Aorta (tissue), 5 donors: ENCODE results near the gene DRG2. TPM values are rescaled to one million over a fixed set of nuclear protein-coding genes. Genes with fewer than 3 reads are reported as not detected.

Source experiments
- ATAC-seq: fragments of 200-7000 bp; cut with Tn5 transposase; one replicate; pipeline ENCODE4 v1.9.1; 2022; ENCODE audit warnings: moderate library complexity; ENCODE audit not compliant: low FRiP score
- DNase-seq, 2 donors: peaks; one replicate each; pipeline ENCODE4 v3.0.0-alpha.2; 2020
- H3K27ac ChIP-seq, 2 donors: one replicate each; pipeline ENCODE4 v1.5.1; 2013; ENCODE audit warnings: low read length in 2 of 2, mild to moderate bottlenecking in 2 of 2, moderate library complexity in 2 of 2, control low read depth in 1 of 2, inconsistent platforms in 1 of 2, low read depth in 1 of 2
- H3K27me3 ChIP-seq, 2 donors: one replicate each; pipeline ENCODE4 v1.6.1; 2013; ENCODE audit warnings: control low read depth in 1 of 2, low read length in 1 of 2, mild to moderate bottlenecking in 1 of 2, moderate library complexity in 1 of 2; ENCODE audit not compliant: insufficient read depth in 2 of 2, control insufficient read depth in 1 of 2
- H3K36me3 ChIP-seq, 2 donors: one replicate each; pipeline ENCODE4 v1.6.1; 2013; ENCODE audit warnings: control low read depth in 1 of 2, low read length in 1 of 2, mild to moderate bottlenecking in 1 of 2; ENCODE audit not compliant: insufficient read depth in 2 of 2, control insufficient read depth in 1 of 2
- H3K4me1 ChIP-seq, 2 donors: one replicate each; pipeline ENCODE4 v1.6.1; 2013; ENCODE audit warnings: low read length in 2 of 2, control low read depth in 1 of 2, mild to moderate bottlenecking in 1 of 2, moderate library complexity in 1 of 2; ENCODE audit not compliant: insufficient read depth in 2 of 2, control insufficient read depth in 1 of 2
- H3K4me3 ChIP-seq, 2 donors: one replicate each; pipeline ENCODE4 v1.5.1; 2013; ENCODE audit warnings: low read length in 2 of 2, control low read depth in 1 of 2, mild to moderate bottlenecking in 1 of 2
- H3K9me3 ChIP-seq: one replicate; pipeline ENCODE4 v1.6.1; 2013; ENCODE audit warnings: mild to moderate bottlenecking, low read length; ENCODE audit not compliant: control insufficient read depth
- WGBS, 2 donors: extraction: QIAGEN DNeasy Blood & Tissue Kit; methylation state at CpG; one replicate each; pipeline ENCODE4 v1.1.7; 2013; 5-methylcytosine and 5-hydroxymethylcytosine counted together
- intact Hi-C, 2 donors: fragments of 100-400 bp; cut with DNase I; formaldehyde crosslinking; loops; one replicate each; pipeline versions ENCODE4 v1.14.2 to v1.15.0; 2022
- polyA plus RNA-seq, 2 donors: library from polyadenylated mRNA; stranded (reverse); fragments of 200-250 nt; gene quantifications; one replicate each; pipeline ENCODE4 v1.2.3, GENCODE V29; 2013
- total RNA-seq, 2 donors: library from RNA; stranded (reverse); fragmentation: NEBNext Ultra II Directional; extraction: Animal tissue kit (Norgen Biotek cat#: 25700); gene quantifications; one replicate each; pipeline ENCODE4 v1.2.1, GENCODE V29; 2021
- donor health status: healthy with polysubstance abuse.
- donor health status: Bipolar disorder and iron deficiency.
- donor health status: DM: no; HTN: no; CAD: no.
- donor health status: DM: no; HTN: no; CAD: no.
- donor health status: DM: yes; HTN: yes; CAD: no.

DRG2 gene
- total and polyA plus RNA-seq, 4 donors = 16.0 to 52.3 (median 31.2) TPM

DNA sequence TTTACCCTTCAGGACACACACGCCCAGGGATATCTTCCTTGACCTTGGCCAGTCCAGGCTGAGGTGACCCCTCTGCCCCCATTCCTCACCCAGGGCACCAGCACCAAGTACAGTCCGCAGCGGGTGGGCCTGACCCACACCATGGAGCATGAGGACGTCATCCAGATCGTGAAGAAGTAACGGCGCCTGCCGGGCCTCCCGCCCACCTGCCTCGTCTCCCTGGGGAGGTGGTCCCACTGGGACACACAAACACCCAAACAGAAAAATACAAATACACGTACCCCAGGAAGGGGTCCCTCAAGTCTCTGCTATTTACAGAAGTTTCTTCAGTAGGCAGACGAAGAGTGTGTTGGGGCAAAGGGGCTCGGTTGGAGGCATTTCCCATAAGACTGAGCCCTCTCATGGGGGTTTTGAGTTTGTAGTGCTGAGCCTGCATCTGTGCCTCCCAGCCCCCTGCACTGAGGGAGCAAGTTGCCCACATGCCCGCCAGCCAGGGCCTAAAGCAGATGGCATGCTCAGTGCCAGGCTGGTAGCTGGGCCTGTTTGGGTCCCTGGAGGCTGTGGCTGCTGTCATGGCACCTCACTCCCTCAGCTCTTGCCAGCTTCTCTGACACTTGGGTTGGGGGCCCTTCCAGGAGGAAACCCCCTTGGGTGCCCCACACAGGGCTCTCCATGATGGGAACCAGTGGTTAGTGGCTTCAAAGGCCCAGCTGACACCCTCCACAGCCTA lies 19.5 kb downstream of the DRG2 start:
- 87 to 88% methylated on average over 14 of the region's 14 CpGs for WGBS, 2 donors
- intact Hi-C loops = no loop called here
- Histone ChIP-seq H3K4me1 (no peaks in the 10 kb centered on the region), H3K4me3 (no peak overlapping the region), H3K27me3 (no peaks in the 10 kb centered on the region), H3K9me3 (no peaks in the 10 kb centered on the region), H3K36me3 (no peaks in the 10 kb centered on the region), H3K27ac (no peak overlapping the region)
- no peak for ATAC-seq
- no peak for DNase-seq

DNA sequence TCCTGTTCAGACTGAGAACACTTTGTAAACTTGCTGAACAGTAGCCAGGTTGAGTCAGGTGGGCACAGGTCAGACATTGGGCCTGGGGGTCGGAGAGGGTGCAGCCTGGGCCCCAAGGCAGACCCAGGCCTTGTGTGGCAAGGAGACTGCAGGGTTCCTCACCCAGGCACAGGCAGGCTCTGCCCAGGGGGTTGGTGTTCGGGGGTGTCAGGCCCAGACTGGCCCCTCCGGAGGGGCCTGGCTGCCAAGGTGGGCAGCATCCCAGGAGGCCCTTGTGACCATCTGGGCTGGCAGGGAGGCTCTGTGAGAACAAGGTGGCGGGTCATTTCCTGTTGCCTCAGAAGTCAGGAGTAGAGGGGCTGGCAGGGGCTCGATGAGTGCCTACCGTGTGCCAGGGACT lies 20.2 kb downstream of the DRG2 start:
- intact Hi-C loops = no loop called here
- H3K27me3 ChIP-seq = no peaks in the 10 kb centered on the region
- H3K4me3 ChIP-seq = no peak overlapping the region
- no peaks in the 10 kb centered on the region for H3K36me3 ChIP-seq
- no peaks in the 10 kb centered on the region for H3K9me3 ChIP-seq
- DNase-seq (no peak), ATAC-seq (no peak)
- WGBS, 2 donors = 49 to 52% methylated on average over 6 of the region's 6 CpGs
- H3K27ac ChIP-seq = no peak overlapping the region
- no peaks in the 10 kb centered on the region for H3K4me1 ChIP-seq

- H3K4me3 ChIP-seq = no peak within 1 kb of the TSS
Measured at GRCh38 chr17:18108401-18109312, 20.9 kb downstream of the DRG2 start, which contains the start of gene MYO15A. MYO15A (plus strand) TSS chr17:18108756; CDS start chr17:18118801, 10,045 bp downstream.

GRCh38 chr17:18109935-18110485 lies 22.3 kb downstream of the DRG2 start:
- Histone ChIP-seq H3K27ac (no peak overlapping the region), H3K36me3 (no peaks in the 10 kb centered on the region), H3K27me3 (no peaks in the 10 kb centered on the region), H3K9me3 (no peaks in the 10 kb centered on the region), H3K4me3 (no peak overlapping the region), H3K4me1 (no peaks in the 10 kb centered on the region)
- ATAC-seq (no peak), DNase-seq (no peak)
- 71 to 77% methylated on average over 10 of the region's 10 CpGs for WGBS, 2 donors
- intact Hi-C loops = no loop called here

More at GRCh38 chr17:18108401-18109312, 20.9 kb downstream of the DRG2 start, which contains the start of gene MYO15A:
- peak in 1 of 2 donors; percentile 67 for DNase-seq
- ATAC-seq = no peak
- intact Hi-C loops = no loop called here
- 62 to 66% methylated on average over 17 of the region's 17 CpGs for WGBS, 2 donors
- H3K9me3 ChIP-seq = no peaks in the 10 kb centered on the region
- no peaks in the 10 kb centered on the region for H3K27me3 ChIP-seq
- no peaks in the 10 kb centered on the region for H3K4me1 ChIP-seq
- H3K27ac ChIP-seq = no peak within 1 kb of the TSS
- no peaks in the 10 kb centered on the region for H3K36me3 ChIP-seq

DNA sequence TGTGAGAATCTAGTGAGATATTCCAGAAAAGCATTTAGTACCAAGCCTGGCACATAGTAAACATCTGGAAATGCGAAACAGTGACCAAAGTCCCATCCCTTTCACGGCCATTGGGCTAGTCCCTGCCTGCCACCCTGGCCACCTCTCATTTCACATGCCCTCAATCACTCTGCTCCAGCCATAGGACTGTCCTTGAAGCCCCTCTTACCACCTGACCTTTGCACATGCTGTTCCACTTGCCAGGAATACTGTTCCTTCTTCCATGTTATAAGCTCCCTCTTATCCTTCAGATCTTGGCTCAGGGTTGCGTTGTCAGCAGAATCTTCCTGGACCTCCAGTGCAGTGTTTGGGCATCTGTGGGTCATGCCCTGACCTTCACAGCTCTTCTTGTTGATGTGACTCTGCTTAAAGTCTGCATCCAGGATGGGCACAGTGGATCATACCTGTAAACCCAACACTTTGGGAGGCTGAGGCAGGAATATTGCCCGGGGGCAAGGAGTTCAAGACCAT lies 22.9 kb downstream of the DRG2 start:
- H3K4me3 ChIP-seq = no peak overlapping the region
- no peaks in the 10 kb centered on the region for H3K36me3 ChIP-seq
- no peak for DNase-seq
- H3K4me1 ChIP-seq = no peaks in the 10 kb centered on the region
- H3K27ac ChIP-seq = no peak overlapping the region
- no peak for ATAC-seq
- intact Hi-C loops = no loop called here
- no peaks in the 10 kb centered on the region for H3K27me3 ChIP-seq
- H3K9me3 ChIP-seq = no peaks in the 10 kb centered on the region
- WGBS, 2 donors = 63 to 70% methylated on average over 4 of the region's 4 CpGs

DNA sequence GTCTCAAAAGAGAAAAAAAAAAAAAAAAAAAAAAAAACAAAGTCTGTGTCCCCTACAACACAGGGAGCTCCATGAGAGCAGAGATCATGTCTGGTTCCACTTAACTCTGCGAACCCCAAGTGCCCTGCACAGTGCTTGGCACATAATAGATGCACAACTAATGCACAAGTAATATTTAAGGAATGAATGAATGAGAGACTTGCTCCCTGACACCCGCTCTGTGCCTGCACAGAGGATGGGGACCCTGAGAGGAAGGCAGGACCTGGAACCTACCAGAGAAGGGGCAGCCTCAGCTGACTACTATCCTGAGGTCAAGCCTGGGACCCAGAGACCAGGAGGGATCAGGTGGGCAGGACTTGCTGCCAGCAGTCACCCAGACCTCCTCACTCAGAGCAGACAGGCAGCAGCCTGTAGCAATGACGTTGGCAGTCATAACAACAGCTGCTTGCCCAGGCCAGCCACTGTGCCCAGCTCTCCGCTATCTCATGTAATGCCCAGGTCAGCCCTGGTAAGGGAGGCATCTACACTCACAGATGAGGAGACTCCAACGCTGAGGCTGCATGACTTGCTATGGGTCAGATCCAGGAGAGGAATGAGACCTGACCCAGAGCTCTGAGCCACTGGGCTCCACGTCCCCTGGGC lies 23.7 kb downstream of the DRG2 start:
- no peak for ATAC-seq
- intact Hi-C loops = no loop called here
- no peak overlapping the region for H3K4me3 ChIP-seq
- H3K4me1 ChIP-seq = no peaks in the 10 kb centered on the region
- no peaks in the 10 kb centered on the region for H3K9me3 ChIP-seq
- H3K27ac ChIP-seq = no peak overlapping the region
- H3K36me3 ChIP-seq = no peaks in the 10 kb centered on the region
- no peaks in the 10 kb centered on the region for H3K27me3 ChIP-seq
- WGBS, 2 donors = 56 to 58% methylated on average over 6 of the region's 6 CpGs
- DNase-seq = no peak

- H3K36me3 ChIP-seq = no peaks in the 10 kb centered on the region
- ATAC-seq = no peak
- no peak overlapping the region for H3K4me3 ChIP-seq
Measured at GRCh38 chr17:18115517-18115916, 27.8 kb downstream of the DRG2 start.

DNA sequence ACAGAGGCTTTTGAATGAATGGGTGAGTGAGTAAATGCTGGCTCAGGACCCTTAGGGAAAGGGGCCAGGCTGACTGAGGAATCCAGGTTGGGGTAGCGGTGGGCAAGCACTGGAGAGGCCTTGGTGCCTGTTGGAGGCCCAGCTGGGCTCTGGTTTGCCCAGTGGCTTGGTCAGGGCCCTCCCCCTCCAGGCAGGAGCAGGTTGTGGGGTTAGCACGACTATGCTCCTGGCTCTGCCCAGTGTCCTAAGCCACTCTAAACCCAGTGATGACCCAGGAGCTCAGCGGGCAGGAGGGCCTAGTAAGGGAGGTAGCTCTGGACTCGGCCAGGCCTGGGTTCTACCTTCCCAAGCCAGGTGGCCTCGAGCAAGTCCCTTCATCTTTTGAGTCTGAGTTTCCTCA lies 28.3 kb downstream of the DRG2 start:
- ATAC-seq (no peak), DNase-seq (no peak)
- H3K9me3 ChIP-seq = peaks cover 2% of the 10 kb centered on the region
- no peak overlapping the region for H3K27ac ChIP-seq
- WGBS, 2 donors = 94 to 96% methylated on average over 5 of the region's 5 CpGs
- no peaks in the 10 kb centered on the region for H3K27me3 ChIP-seq
- no peaks in the 10 kb centered on the region for H3K36me3 ChIP-seq
- intact Hi-C loops = no loop called here
- no peaks in the 10 kb centered on the region for H3K4me1 ChIP-seq
- no peak overlapping the region for H3K4me3 ChIP-seq

More at GRCh38 chr17:18115517-18115916, 27.8 kb downstream of the DRG2 start:
- H3K4me1 ChIP-seq = no peaks in the 10 kb centered on the region
- H3K9me3 ChIP-seq = peaks cover 2% of the 10 kb centered on the region
- no peaks in the 10 kb centered on the region for H3K27me3 ChIP-seq
- no peak overlapping the region for H3K27ac ChIP-seq
- intact Hi-C loops = no loop called here
- no peak for DNase-seq
- WGBS, 2 donors = 70 to 73% methylated on average over 7 of the region's 7 CpGs
